Stimulated activated naive CD8-positive, alpha-beta T cell treated with anti-CD3 and anti-CD28 coated beads, Interleukin-15, amount 100 ng/mL, for 72 hours (primary cell): ENCODE data around the gene KCNMA1.
"Not testable (repeated sequence)": the region's sequence is repeated elsewhere in the genome, so short reads cannot be mapped to it uniquely, and the experiment has no call there.

Experiments used
- ATAC-seq: fragments of 150-1000 bp; cut with Tn5 transposase; 2 replicates; pipeline ENCODE4 v1.10.0; 2021; ENCODE audit warnings: mild to moderate bottlenecking, moderate library complexity
- DNase-seq, 2 donors: peaks; one replicate each; pipeline ENCODE4 v3.0.0; 2021 to 2022
- H3K27ac Mint-ChIP-seq, 2 donors: one replicate each; pipeline ENCODE4 v1.8.0; 2022; ENCODE audit warnings: mild to moderate bottlenecking in 2 of 2, mixed read lengths in 2 of 2, moderate library complexity in 2 of 2
- H3K27me3 Mint-ChIP-seq: one replicate; pipeline ENCODE4 v1.8.0; 2022; ENCODE audit warnings: mixed read lengths
- H3K4me1 Mint-ChIP-seq: one replicate; pipeline ENCODE4 v1.8.0; 2022; ENCODE audit warnings: mild to moderate bottlenecking, mixed read lengths
- H3K4me3 Mint-ChIP-seq, 2 donors: one replicate each; pipeline ENCODE4 v1.8.0; 2022; ENCODE audit warnings: mild to moderate bottlenecking in 2 of 2, mixed read lengths in 2 of 2, moderate library complexity in 1 of 2
- H3K9me3 Mint-ChIP-seq, 2 donors: one replicate each; pipeline ENCODE4 v1.8.0; 2022; ENCODE audit warnings: mixed read lengths in 2 of 2

KCNMA1 gene

GRCh38 chr10:77393821-77394501, 243.6 kb downstream of the KCNMA1 start:
- H3K4me3 Mint-ChIP-seq = no peak overlapping the region
- no peaks in the 10 kb centered on the region for H3K27me3 Mint-ChIP-seq
- ATAC-seq = no peak
- DNase-seq = no peak
- no peaks in the 10 kb centered on the region for H3K9me3 Mint-ChIP-seq
- H3K4me1 Mint-ChIP-seq = no peaks in the 10 kb centered on the region
- H3K27ac Mint-ChIP-seq = no peak overlapping the region

GRCh38 chr10:77393411-77393810, 244.2 kb downstream of the KCNMA1 start:
- no peak for DNase-seq
- H3K27me3 Mint-ChIP-seq = no peaks in the 10 kb centered on the region
- no peaks in the 10 kb centered on the region for H3K9me3 Mint-ChIP-seq
- H3K27ac Mint-ChIP-seq = no peak overlapping the region
- no peak overlapping the region for H3K4me3 Mint-ChIP-seq
- no peak for ATAC-seq
- no peaks in the 10 kb centered on the region for H3K4me1 Mint-ChIP-seq

GRCh38 chr10:77392851-77393250, 244.8 kb downstream of the KCNMA1 start:
- DNase-seq = no peak
- Mint-ChIP-seq H3K4me1 (peaks cover 3% of the 10 kb centered on the region), H3K27me3 (no peaks in the 10 kb centered on the region), H3K9me3 (no peaks in the 10 kb centered on the region), H3K27ac (no peak overlapping the region), H3K4me3 (no peak overlapping the region)
- no peak for ATAC-seq

- DNase-seq (no peak), ATAC-seq (no peak)
- Mint-ChIP-seq H3K9me3 (no peaks in the 10 kb centered on the region), H3K4me1 (peaks cover 9% of the 10 kb centered on the region), H3K27me3 (no peaks in the 10 kb centered on the region), H3K4me3 (no peak overlapping the region), H3K27ac (no peak overlapping the region)
Observed at GRCh38 chr10:77392236-77392721, 245.3 kb downstream of the KCNMA1 start.

GRCh38 chr10:77391605-77392235, 245.9 kb downstream of the KCNMA1 start:
- peaks cover 14% of the 10 kb centered on the region for H3K4me1 Mint-ChIP-seq
- no peak overlapping the region for H3K27ac Mint-ChIP-seq
- no peaks in the 10 kb centered on the region for H3K27me3 Mint-ChIP-seq
- ATAC-seq (no peak), DNase-seq (peak; percentile 9 to 37)
- H3K4me3 Mint-ChIP-seq = no peak overlapping the region
- H3K9me3 Mint-ChIP-seq = no peaks in the 10 kb centered on the region

- H3K4me1 Mint-ChIP-seq = peaks cover 21% of the 10 kb centered on the region
- H3K27ac Mint-ChIP-seq = no peak overlapping the region
- no peaks in the 10 kb centered on the region for H3K9me3 Mint-ChIP-seq
- DNase-seq (no peak), ATAC-seq (no peak)
- H3K4me3 Mint-ChIP-seq = no peak overlapping the region
- no peaks in the 10 kb centered on the region for H3K27me3 Mint-ChIP-seq
Observed at GRCh38 chr10:77390481-77390891, 247.1 kb downstream of the KCNMA1 start.

- DNase-seq = no peak
- H3K4me3 Mint-ChIP-seq = no peak overlapping the region
- H3K4me1 Mint-ChIP-seq = peaks cover 21% of the 10 kb centered on the region
- ATAC-seq = no peak
- no peaks in the 10 kb centered on the region for H3K9me3 Mint-ChIP-seq
- no peak overlapping the region for H3K27ac Mint-ChIP-seq
- no peaks in the 10 kb centered on the region for H3K27me3 Mint-ChIP-seq
Observed at GRCh38 chr10:77388571-77389100, 249.0 kb downstream of the KCNMA1 start.

GRCh38 chr10:77387701-77388100, 249.9 kb downstream of the KCNMA1 start:
- H3K27me3 Mint-ChIP-seq, H3K4me3 Mint-ChIP-seq, DNase-seq, ATAC-seq, H3K9me3 Mint-ChIP-seq: not testable (repeated sequence)
- H3K4me1 Mint-ChIP-seq = peaks cover 21% of the 10 kb centered on the region
- H3K27ac Mint-ChIP-seq = peak overlapping the region in 1 of 2 donors; percentile 75

- Mint-ChIP-seq H3K27me3 (no peaks in the 10 kb centered on the region), H3K27ac (peak overlapping the region; percentile 28 to 75), H3K4me3 (peak overlapping the region in 1 of 2 donors; percentile 1), H3K4me1 (peaks cover 21% of the 10 kb centered on the region), H3K9me3 (no peaks in the 10 kb centered on the region)
- DNase-seq (no peak), ATAC-seq (no peak)
Observed at GRCh38 chr10:77387247-77387646, 250.4 kb downstream of the KCNMA1 start.

GRCh38 chr10:77386838-77387237, 250.8 kb downstream of the KCNMA1 start:
- peak overlapping the region; percentile 1 to 40 for H3K4me3 Mint-ChIP-seq
- no peaks in the 10 kb centered on the region for H3K27me3 Mint-ChIP-seq
- no peak for ATAC-seq
- peaks cover 21% of the 10 kb centered on the region for H3K4me1 Mint-ChIP-seq
- no peak for DNase-seq
- H3K9me3 Mint-ChIP-seq = no peaks in the 10 kb centered on the region
- H3K27ac Mint-ChIP-seq = peak overlapping the region in 1 of 2 donors; percentile 28

- DNase-seq (no peak), ATAC-seq (no peak)
- Mint-ChIP-seq H3K27ac (peak overlapping the region in 1 of 2 donors; percentile 28), H3K27me3 (no peaks in the 10 kb centered on the region), H3K4me1 (peaks cover 21% of the 10 kb centered on the region), H3K9me3 (no peaks in the 10 kb centered on the region), H3K4me3 (peak overlapping the region in 1 of 2 donors; percentile 1)
Observed at GRCh38 chr10:77386365-77386764, 251.2 kb downstream of the KCNMA1 start.

- Mint-ChIP-seq H3K27ac (no peak overlapping the region), H3K27me3 (peaks cover 5% of the 10 kb centered on the region), H3K9me3 (no peaks in the 10 kb centered on the region), H3K4me3 (no peak overlapping the region), H3K4me1 (peaks cover 26% of the 10 kb centered on the region)
- no peak for ATAC-seq
- DNase-seq = no peak
Observed at GRCh38 chr10:77385315-77385714, 252.3 kb downstream of the KCNMA1 start.

GRCh38 chr10:77383861-77384553, 253.6 kb downstream of the KCNMA1 start:
- Mint-ChIP-seq H3K4me1 (peaks cover 31% of the 10 kb centered on the region), H3K27me3 (peaks cover 14% of the 10 kb centered on the region), H3K4me3 (no peak overlapping the region), H3K27ac (no peak overlapping the region), H3K9me3 (no peaks in the 10 kb centered on the region)
- ATAC-seq (no peak), DNase-seq (no peak)

- ATAC-seq (no peak), DNase-seq (no peak)
- no peak overlapping the region for H3K27ac Mint-ChIP-seq
- peaks cover 14% of the 10 kb centered on the region for H3K27me3 Mint-ChIP-seq
- no peak overlapping the region for H3K4me3 Mint-ChIP-seq
- H3K9me3 Mint-ChIP-seq = no peaks in the 10 kb centered on the region
- peaks cover 17% of the 10 kb centered on the region for H3K4me1 Mint-ChIP-seq
Observed at GRCh38 chr10:77381750-77382149, 255.9 kb downstream of the KCNMA1 start.

GRCh38 chr10:77380723-77381122, 256.9 kb downstream of the KCNMA1 start:
- DNase-seq (no peak), ATAC-seq (no peak)
- Mint-ChIP-seq H3K4me1 (peaks cover 10% of the 10 kb centered on the region), H3K27ac (no peak overlapping the region), H3K27me3 (peaks cover 14% of the 10 kb centered on the region), H3K9me3 (no peaks in the 10 kb centered on the region), H3K4me3 (no peak overlapping the region)

GRCh38 chr10:77380191-77380590, 257.4 kb downstream of the KCNMA1 start:
- ATAC-seq (no peak), DNase-seq (no peak)
- H3K27me3 Mint-ChIP-seq = peaks cover 14% of the 10 kb centered on the region

More at GRCh38 chr10:77380191-77380590, 257.4 kb downstream of the KCNMA1 start:
- H3K4me1 Mint-ChIP-seq = peaks cover 10% of the 10 kb centered on the region
- H3K27ac Mint-ChIP-seq = no peak overlapping the region
- no peak overlapping the region for H3K4me3 Mint-ChIP-seq
- no peaks in the 10 kb centered on the region for H3K9me3 Mint-ChIP-seq
